GM21390 (cell line): ENCODE data around the gene SLC48A1.

Experiments
- ATAC-seq: cut with Tn5 transposase; IDR thresholded peaks from one replicate; pipeline ENCODE4 v1.9.1; 2021; ENCODE audit not compliant: unreplicated experiment

SLC48A1 gene

GRCh38 chr12:47821346-47821706, 48.3 kb downstream of the SLC48A1 start:
- no peak for ATAC-seq

GRCh38 chr12:47822401-47822800, 49.4 kb downstream of the SLC48A1 start:
- no peak for ATAC-seq

- no peak for ATAC-seq
These were observed 49.8 kb downstream of the SLC48A1 start for GRCh38 chr12:47822863-47823262.

GRCh38 chr12:47823422-47824086, 50.5 kb downstream of the SLC48A1 start:
- no peak for ATAC-seq

- no peak for ATAC-seq
These were observed 51.2 kb downstream of the SLC48A1 start for GRCh38 chr12:47824198-47824597.

- no peak for ATAC-seq
These were observed 51.6 kb downstream of the SLC48A1 start for GRCh38 chr12:47824635-47825034.

- no peak for ATAC-seq
These were observed 52.2 kb downstream of the SLC48A1 start for GRCh38 chr12:47825173-47825639.

GRCh38 chr12:47828008-47828975, 55.3 kb downstream of the SLC48A1 start:
- ATAC-seq, result no peak

- no peak for ATAC-seq
These were observed 56.0 kb downstream of the SLC48A1 start for GRCh38 chr12:47828976-47829482.

- ATAC-seq, result no peak
These were observed 56.5 kb downstream of the SLC48A1 start for GRCh38 chr12:47829584-47829983.
